Dermis blood vessel endothelial cell (primary cell): Measurements from ENCODE around the gene RCE1. TPM values are rescaled to one million over a fixed set of nuclear protein-coding genes. Genes with fewer than 3 reads are reported as not detected.
A peak's percentile ranks its signal among the peaks of the same experiment; 100 is the strongest.

ENCODE experiments used
- DNase-seq: peaks from one replicate; pipeline ENCODE4 v3.0.0; 2010
- total RNA-seq: library from RNA; depleted of rRNA; stranded (reverse); fragments of >200 nt; gene quantifications from 2 replicates; pipeline ENCODE4 v1.2.3, GENCODE V29; 2014

Gene RCE1
- total RNA-seq, 1 donor from 2014 or later = 17.0 TPM

- DNase-seq = no peak
Observed at GRCh38 chr11:66889960-66890359, 46.7 kb downstream of the RCE1 start.

- peak; percentile 88 for DNase-seq
Observed at GRCh38 chr11:66891851-66892660, 48.8 kb downstream of the RCE1 start.

GRCh38 chr11:66892911-66893310, 49.7 kb downstream of the RCE1 start:
- no peak for DNase-seq

GRCh38 chr11:66894141-66894540, 50.9 kb downstream of the RCE1 start:
- no peak for DNase-seq

Other genes with a start within 250 kb of the RCE1 start
- gene RBM14, start 226.8 kb upstream of the RCE1 start, total RNA-seq = 29.3 and 44.7 TPM in 2 replicates
- gene RBM4, start 204.7 kb upstream of the RCE1 start, total RNA-seq = 125 and 157 TPM in 2 replicates
- gene RBM4B, start 165.6 kb upstream of the RCE1 start, total RNA-seq = 24.2 and 28.4 TPM in 2 replicates
- 36.8 and 50.4 TPM in 2 replicates for gene SPTBN2, start 114.2 kb upstream of the RCE1 start, total RNA-seq
- gene LRFN4, start 13.6 kb downstream of the RCE1 start, total RNA-seq = 30.8 and 33.3 TPM in 2 replicates
- gene PC, start 114.9 kb downstream of the RCE1 start, total RNA-seq = 10.2 and 25.3 TPM in 2 replicates
- not detected in 2 replicates for gene C11orf86, start 131.9 kb downstream of the RCE1 start, total RNA-seq
- gene SYT12, start 179.7 kb downstream of the RCE1 start, total RNA-seq = 0.09 and 0.17 TPM in 2 replicates
- 15.4 and 24.5 TPM in 2 replicates for gene RHOD, start 213.4 kb downstream of the RCE1 start, total RNA-seq